ENCODE measurements around the gene LMBR1.
"Not testable (repeated sequence)": the region's sequence is repeated elsewhere in the genome, so short reads cannot be mapped to it uniquely, and the experiment has no call there.

LMBR1 gene, protein sequence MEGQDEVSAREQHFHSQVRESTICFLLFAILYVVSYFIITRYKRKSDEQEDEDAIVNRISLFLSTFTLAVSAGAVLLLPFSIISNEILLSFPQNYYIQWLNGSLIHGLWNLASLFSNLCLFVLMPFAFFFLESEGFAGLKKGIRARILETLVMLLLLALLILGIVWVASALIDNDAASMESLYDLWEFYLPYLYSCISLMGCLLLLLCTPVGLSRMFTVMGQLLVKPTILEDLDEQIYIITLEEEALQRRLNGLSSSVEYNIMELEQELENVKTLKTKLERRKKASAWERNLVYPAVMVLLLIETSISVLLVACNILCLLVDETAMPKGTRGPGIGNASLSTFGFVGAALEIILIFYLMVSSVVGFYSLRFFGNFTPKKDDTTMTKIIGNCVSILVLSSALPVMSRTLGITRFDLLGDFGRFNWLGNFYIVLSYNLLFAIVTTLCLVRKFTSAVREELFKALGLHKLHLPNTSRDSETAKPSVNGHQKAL

DNA sequence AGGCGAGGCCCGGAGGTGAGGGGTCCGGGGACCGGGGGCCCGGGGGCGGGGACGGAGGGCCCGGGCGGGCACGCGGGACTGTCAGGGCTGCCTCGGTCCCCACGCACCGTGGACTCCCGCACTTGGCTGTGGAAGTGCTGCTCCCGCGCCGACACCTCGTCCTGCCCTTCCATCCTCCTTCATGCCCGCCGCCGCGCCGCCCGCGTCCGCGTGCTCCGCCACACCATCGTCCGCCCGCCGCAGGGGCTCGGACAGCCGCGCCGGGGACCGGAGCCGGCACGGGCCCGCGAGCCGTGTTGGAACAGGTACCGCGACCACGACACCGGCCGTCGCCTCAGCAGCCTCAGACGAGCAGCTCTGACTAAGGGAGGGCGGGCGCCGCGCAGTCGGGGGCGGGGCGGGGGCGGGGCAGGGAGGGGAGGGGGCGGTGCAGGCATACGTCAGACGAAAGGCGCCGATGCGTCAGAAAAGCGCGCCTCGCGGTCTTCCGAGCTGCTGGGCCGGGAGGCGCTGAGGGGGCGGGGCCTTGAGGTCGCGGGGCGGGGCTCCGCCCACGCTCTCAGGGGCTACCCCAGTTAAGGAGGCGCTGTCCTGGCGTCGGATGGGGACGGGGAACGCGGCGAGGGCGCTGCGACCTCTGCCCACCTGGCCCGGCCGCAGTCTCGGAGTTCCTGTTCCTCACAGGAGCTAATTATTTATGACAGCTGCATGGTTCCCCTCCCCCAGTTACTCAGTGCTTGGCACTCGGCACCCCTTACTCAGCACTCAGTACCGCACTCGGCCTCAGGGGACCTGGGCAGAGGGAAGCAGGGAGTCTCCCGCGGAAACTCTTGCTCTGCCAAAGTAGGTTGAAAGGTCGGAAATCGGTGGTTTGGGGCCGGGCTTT is at the start of gene LMBR1:
Gene LMBR1 (minus strand): TSS at position 363 of the 886 bp plus-strand sequence. CDS start 190 bp downstream, at position 173.
- peak within 1 kb of the TSS; percentile 86 for H3K27ac ChIP-seq (ENCODE audit: low read length)
- H3K9ac ChIP-seq (ENCODE audit: low read depth, low read length): peak within 1 kb of the TSS; percentile 93
- no peaks in the 10 kb centered on the region for H3K36me3 ChIP-seq (ENCODE audit: insufficient read depth, low read depth, low read length)
- H3K4me3 ChIP-seq (ENCODE audit: low read length): peak within 1 kb of the TSS; percentile 100
- H3K9me3 ChIP-seq (ENCODE audit: insufficient read depth, low read depth, low read length): no peaks in the 10 kb centered on the region
- no peaks in the 10 kb centered on the region for H3K27me3 ChIP-seq (ENCODE audit: insufficient read depth, low read length)
- H3K4me1 ChIP-seq (ENCODE audit: insufficient read depth, low read length): no peaks in the 10 kb centered on the region; the same call in 1 of the 2 replicates

DNA sequence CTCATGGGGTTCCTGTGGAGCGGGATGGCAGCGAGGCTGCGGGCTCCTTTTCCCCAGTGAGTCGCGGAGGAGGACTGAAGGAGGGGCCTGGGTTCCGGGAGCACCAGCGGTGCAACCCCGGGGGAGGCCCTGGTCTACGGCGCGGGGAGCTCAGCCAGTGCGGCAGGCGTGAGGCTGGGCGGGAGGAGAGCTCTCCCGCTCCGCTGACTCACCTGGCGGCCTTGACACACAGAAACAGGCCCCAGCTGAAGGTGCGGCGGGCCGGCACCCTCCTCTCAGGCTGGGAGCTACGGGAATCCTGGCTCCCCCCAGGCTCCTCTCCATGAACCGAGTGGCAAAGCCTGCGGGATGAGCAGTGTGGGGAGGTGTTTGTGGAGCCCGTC is 49.7 kb upstream of the LMBR1 start:
- no peak overlapping the region for H3K27ac ChIP-seq (ENCODE audit: low read length)
- H3K27me3 ChIP-seq (ENCODE audit: insufficient read depth, low read length): no peaks in the 10 kb centered on the region
- no peaks in the 10 kb centered on the region for H3K36me3 ChIP-seq (ENCODE audit: insufficient read depth, low read depth, low read length)
- peaks cover 6% of the 10 kb centered on the region; the same call in 1 of the 2 replicates for H3K9me3 ChIP-seq (ENCODE audit: insufficient read depth, low read depth, low read length)
- no peaks in the 10 kb centered on the region for H3K4me1 ChIP-seq (ENCODE audit: insufficient read depth, low read length)
- H3K9ac ChIP-seq (ENCODE audit: low read depth, low read length): no peak overlapping the region
- no peak overlapping the region for H3K4me3 ChIP-seq (ENCODE audit: low read length)

DNA sequence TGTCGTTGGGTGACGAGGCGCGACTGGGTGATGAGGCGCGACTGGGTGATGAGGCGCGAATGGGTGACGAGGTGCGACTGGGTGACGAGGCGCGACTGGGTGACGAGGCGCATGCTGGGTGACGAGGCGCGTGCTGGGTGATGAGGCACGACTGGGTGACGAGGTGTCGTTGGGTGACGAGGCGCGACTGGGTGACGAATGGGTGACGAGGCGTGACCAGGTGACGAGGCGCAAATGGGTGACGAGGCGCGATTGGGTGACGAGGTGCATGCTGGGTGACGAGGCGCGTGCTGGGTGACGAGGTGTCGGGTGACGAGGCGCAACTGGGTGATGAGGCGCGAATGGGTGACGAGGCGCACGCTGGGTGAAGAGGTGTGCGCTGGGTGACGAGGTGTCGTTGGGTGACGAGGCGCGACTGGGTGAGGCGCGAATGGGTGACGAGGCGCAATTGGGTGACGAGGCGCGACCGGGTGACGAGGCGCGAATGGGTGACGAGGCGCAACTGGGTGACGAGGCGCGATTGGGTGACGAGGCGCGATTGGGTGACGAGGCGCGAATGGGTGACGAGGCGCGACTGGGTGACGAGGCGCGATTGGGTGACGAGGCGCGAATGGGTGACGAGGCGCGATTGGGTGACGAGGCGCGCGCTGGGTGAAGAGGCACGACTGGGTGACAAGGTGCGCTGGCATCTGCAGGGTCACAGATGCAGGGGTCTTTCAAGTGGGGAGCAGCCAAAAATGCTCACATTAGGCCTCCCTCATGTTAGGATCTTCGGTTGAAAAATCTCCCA is 48.6 kb upstream of the LMBR1 start:
- Histone ChIP-seq H3K9ac (ENCODE audit: low read depth, low read length) (no peak overlapping the region), H3K4me3 (ENCODE audit: low read length) (no peak overlapping the region), H3K36me3 (ENCODE audit: insufficient read depth, low read depth, low read length) (no peaks in the 10 kb centered on the region), H3K27ac (ENCODE audit: low read length) (no peak overlapping the region), H3K27me3 (ENCODE audit: insufficient read depth, low read length) (no peaks in the 10 kb centered on the region), H3K4me1 (ENCODE audit: insufficient read depth, low read length) (no peaks in the 10 kb centered on the region), H3K9me3 (ENCODE audit: insufficient read depth, low read depth, low read length) (peaks cover 6% of the 10 kb centered on the region; the same call in 1 of the 2 replicates)

DNA sequence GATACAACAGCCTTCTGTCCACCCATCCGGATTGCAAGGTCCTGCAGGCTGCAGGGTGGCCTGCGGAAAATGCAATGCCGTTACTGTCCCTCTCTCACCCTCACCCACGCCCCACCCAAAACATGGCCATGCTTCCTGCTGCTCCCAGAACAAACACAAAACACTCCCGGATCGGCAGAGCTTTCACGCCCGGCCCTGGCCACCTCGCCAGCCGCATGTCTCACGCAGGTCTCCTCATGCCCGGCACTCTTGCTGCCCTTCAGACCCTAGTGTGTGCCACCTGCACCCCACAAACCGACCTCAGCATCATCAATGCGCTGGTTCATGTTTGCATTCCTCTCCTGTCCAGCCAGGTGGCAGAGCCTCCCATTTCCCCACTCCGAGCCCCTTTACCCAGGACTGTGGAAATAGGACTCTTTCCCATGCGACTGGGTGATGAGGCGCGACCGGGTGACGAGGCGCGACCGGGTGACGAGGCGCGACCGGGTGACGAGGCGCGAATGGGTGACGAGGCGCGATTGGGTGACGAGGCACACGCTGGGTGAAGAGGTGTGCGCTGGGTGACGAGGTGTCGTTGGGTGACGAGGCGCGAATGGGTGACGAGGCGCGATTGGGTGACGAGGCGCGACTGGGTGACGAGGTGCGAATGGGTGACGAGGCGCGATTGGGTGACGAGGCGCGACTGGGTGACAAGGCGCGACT is 47.6 kb upstream of the LMBR1 start:
- Histone ChIP-seq H3K36me3 (ENCODE audit: insufficient read depth, low read depth, low read length) (no peaks in the 10 kb centered on the region), H3K27me3 (ENCODE audit: insufficient read depth, low read length) (no peaks in the 10 kb centered on the region), H3K27ac (ENCODE audit: low read length) (no peak overlapping the region), H3K9ac (ENCODE audit: low read depth, low read length) (no peak overlapping the region), H3K9me3 (ENCODE audit: insufficient read depth, low read depth, low read length) (peaks cover 6% of the 10 kb centered on the region; the same call in 1 of the 2 replicates), H3K4me1 (ENCODE audit: insufficient read depth, low read length) (no peaks in the 10 kb centered on the region), H3K4me3 (ENCODE audit: low read length) (no peak overlapping the region)

DNA sequence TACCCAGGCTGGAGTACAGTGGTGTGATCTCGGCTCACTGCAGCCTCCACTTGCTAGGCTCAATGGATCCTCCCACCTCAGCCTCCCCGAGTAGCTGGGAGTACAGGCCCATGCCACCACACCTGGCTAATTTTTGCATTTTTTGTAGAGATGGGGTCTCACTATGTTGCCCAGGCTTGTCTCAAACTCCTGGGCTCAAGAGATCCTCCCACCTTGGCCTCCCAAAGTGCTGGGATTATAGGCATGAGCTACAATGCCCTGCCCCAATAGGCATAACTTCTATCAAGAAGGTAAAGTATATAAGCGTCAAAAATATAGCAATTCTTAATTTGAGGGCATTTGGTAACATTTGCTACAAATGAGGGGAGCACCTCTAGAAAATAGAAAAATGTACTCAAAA is 43.8 kb upstream of the LMBR1 start:
- H3K27ac ChIP-seq (ENCODE audit: low read length); H3K4me1 ChIP-seq (ENCODE audit: insufficient read depth, low read length); H3K36me3 ChIP-seq (ENCODE audit: insufficient read depth, low read depth, low read length); H3K9me3 ChIP-seq (ENCODE audit: insufficient read depth, low read depth, low read length); H3K9ac ChIP-seq (ENCODE audit: low read depth, low read length); H3K27me3 ChIP-seq (ENCODE audit: insufficient read depth, low read length); H3K4me3 ChIP-seq (ENCODE audit: low read length): not testable (repeated sequence)

DNA sequence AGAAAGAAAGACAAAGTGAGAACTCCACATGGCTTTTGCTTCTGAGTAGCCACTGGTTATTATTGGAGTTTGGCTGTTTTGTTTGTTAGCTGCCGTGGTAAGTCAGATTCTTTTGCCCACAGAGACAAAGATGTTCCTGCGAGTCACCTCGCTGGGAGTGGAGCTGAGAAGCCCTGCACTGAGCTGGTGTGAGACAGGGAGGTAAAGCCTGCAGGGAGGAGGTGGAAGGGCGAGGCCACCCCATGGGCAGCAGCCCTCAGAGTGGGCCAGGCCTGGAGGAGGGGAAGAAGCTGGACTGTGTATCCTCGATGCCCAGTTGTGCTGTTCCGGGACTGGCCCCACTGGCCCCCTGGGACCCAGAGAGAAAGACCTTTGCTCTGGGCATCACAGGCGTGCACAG is 42.3 kb upstream of the LMBR1 start:
- H3K9me3 ChIP-seq (ENCODE audit: insufficient read depth, low read depth, low read length): no peaks in the 10 kb centered on the region

DNA sequence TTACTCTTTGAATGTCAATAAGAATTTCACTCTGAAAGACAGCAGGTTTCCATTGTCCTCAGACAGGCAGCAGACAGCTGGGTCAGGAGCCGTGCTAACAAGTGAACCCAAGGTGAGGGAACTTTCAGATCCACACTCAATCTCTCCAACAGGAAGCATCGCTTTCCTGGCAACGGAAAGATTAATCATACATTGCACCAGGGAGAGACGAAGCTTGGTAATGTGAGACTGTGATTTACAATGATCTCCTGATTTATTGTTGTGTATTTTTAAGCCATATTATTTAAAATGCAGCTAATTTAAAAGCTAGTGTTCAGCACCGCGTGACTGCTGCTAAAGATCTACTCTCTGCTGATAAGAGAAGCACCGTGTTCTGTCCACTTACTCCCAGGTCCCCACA is 39.0 kb upstream of the LMBR1 start:
- H3K27ac ChIP-seq (ENCODE audit: low read length): no peak overlapping the region
- no peak overlapping the region for H3K9ac ChIP-seq (ENCODE audit: low read depth, low read length)
- no peaks in the 10 kb centered on the region for H3K36me3 ChIP-seq (ENCODE audit: insufficient read depth, low read depth, low read length)
- no peaks in the 10 kb centered on the region for H3K9me3 ChIP-seq (ENCODE audit: insufficient read depth, low read depth, low read length)
- no peaks in the 10 kb centered on the region for H3K4me1 ChIP-seq (ENCODE audit: insufficient read depth, low read length)
- no peak overlapping the region for H3K4me3 ChIP-seq (ENCODE audit: low read length)
- H3K27me3 ChIP-seq (ENCODE audit: insufficient read depth, low read length): no peaks in the 10 kb centered on the region

More for the DNA sequence above, 42.3 kb upstream of the LMBR1 start:
- Histone ChIP-seq H3K27ac (ENCODE audit: low read length) (no peak overlapping the region), H3K4me3 (ENCODE audit: low read length) (no peak overlapping the region), H3K4me1 (ENCODE audit: insufficient read depth, low read length) (no peaks in the 10 kb centered on the region), H3K27me3 (ENCODE audit: insufficient read depth, low read length) (no peaks in the 10 kb centered on the region), H3K36me3 (ENCODE audit: insufficient read depth, low read depth, low read length) (no peaks in the 10 kb centered on the region), H3K9ac (ENCODE audit: low read depth, low read length) (no peak overlapping the region)

DNA sequence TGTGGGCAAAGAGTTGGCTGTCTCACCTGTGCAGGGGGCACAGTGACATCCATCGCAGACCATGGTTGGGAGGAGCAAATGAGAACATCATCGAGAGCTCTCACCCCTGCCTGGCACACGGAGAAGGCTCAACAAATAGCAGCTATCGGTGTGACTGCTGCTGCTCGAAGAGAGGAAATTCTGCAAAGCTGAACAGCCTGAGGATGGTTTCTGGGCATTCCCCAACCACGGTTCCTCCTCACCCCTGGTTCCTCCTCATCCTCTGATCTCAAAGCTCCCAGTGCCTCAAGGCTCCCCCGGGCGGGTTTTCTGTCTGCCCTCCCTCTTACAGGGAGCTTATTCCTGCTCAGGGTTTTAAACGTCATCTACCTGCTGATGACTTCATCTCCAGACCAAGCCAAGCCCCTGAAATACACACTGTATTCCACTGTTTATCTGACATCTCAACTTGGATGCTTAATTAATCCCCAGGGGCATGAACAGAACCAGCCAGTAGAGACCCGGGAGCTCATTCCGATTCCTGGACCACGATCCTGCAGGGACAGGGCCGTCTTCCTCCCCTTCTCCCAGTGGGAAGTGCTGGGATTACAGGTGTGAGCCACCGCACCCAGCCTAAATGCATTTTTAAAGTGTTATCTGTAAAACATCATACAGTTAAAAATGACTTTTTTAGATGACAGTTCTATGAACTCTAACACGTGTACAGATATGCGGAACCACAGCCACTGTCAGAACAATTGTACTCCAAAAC is 37.0 kb upstream of the LMBR1 start:
- no peak overlapping the region for H3K27ac ChIP-seq (ENCODE audit: low read length)
- H3K27me3 ChIP-seq (ENCODE audit: insufficient read depth, low read length): no peaks in the 10 kb centered on the region
- no peaks in the 10 kb centered on the region for H3K4me1 ChIP-seq (ENCODE audit: insufficient read depth, low read length)
- H3K4me3 ChIP-seq (ENCODE audit: low read length): no peak overlapping the region
- no peaks in the 10 kb centered on the region for H3K36me3 ChIP-seq (ENCODE audit: insufficient read depth, low read depth, low read length)
- H3K9ac ChIP-seq (ENCODE audit: low read depth, low read length): no peak overlapping the region
- H3K9me3 ChIP-seq (ENCODE audit: insufficient read depth, low read depth, low read length): no peaks in the 10 kb centered on the region

DNA sequence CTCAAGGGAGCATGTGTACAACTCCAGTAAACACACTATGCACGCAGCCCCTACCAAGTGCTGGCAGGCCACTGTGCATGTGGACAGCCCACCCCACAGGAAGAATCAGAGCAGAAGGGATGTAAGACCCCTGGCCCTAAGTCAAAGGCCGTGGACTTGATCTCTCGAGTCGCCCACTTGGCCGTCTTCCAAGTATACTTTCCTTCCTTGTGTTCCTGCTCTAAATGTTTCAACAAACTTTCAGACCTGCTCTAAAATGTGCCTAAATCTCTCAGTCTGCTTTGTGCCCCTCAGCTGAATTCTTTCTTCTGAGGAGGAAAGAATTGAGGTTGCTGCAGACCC is 35.4 kb upstream of the LMBR1 start:
- Histone ChIP-seq H3K4me3 (ENCODE audit: low read length) (no peak overlapping the region), H3K9me3 (ENCODE audit: insufficient read depth, low read depth, low read length) (no peaks in the 10 kb centered on the region), H3K4me1 (ENCODE audit: insufficient read depth, low read length) (no peaks in the 10 kb centered on the region), H3K36me3 (ENCODE audit: insufficient read depth, low read depth, low read length) (no peaks in the 10 kb centered on the region), H3K9ac (ENCODE audit: low read depth, low read length) (no peak overlapping the region), H3K27me3 (ENCODE audit: insufficient read depth, low read length) (no peaks in the 10 kb centered on the region), H3K27ac (ENCODE audit: low read length) (no peak overlapping the region)

DNA sequence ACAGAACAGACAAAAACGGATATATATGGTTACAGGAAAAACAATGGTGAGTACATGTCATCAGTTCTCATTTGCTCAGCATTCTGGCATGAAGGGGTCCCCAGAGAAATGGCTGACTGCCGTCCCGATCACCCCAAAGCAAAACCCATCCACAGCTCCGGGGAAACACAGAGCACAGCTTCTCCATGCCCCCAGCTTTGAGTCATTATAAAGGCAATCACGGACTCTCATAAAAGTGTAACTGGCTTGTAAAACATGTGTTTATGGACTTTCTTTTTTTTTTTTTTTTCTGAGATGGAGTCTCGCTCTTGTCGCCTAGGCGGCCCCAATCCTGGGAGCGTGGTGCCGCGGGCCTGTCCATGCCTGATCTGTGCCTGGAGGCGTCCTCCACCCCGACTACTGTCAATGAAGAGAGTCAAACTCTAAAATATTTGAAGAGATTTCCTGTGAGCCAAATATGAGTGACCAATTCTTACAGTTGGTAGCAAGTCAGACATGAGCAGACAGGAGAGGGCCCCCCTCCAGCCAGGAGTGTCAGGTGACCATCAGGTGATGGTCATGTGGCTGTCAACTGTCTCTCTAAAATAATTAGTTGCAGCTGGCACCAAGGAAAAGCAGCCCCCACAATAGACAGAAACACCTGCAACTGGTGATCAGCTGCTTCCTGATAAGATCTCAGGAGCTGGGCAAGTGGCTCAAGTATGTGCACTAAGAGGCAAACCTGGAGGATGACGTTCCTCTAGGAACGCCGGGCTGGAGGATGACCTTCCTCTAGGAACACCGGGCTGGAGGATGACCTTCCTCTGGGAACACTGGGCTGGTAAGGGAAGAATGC is 34.8 kb upstream of the LMBR1 start:
- no peak overlapping the region for H3K27ac ChIP-seq (ENCODE audit: low read length)
- H3K27me3 ChIP-seq (ENCODE audit: insufficient read depth, low read length): no peaks in the 10 kb centered on the region
- H3K4me3 ChIP-seq (ENCODE audit: low read length): no peak overlapping the region
- H3K36me3 ChIP-seq (ENCODE audit: insufficient read depth, low read depth, low read length): no peaks in the 10 kb centered on the region
- no peaks in the 10 kb centered on the region for H3K9me3 ChIP-seq (ENCODE audit: insufficient read depth, low read depth, low read length)
- no peaks in the 10 kb centered on the region for H3K4me1 ChIP-seq (ENCODE audit: insufficient read depth, low read length)
- no peak overlapping the region for H3K9ac ChIP-seq (ENCODE audit: low read depth, low read length)

Measured in iPS-20b (cell line).